OCI-LY3 (cell line): ENCODE measurements around the gene ZPR1.
A peak's percentile ranks its signal among the peaks of the same experiment; 100 is the strongest.

Source experiments
- H2AFZ ChIP-seq: fragments of 200-600, 300-600 bp; shearing (Covaris generic); 2 replicates; pipeline ENCODE4 v1.6.0; 2014; ENCODE audit warnings: antibody characterized with exemption, low read depth, low read length
- H3K27ac ChIP-seq: fragments of 200-600, 300-600 bp; sonication (generic); 2 replicates; pipeline ENCODE4 v1.5.1; 2014; ENCODE audit warnings: mild to moderate bottlenecking, low read length, moderate library complexity, mixed read lengths
- H3K27me3 ChIP-seq: fragments of 200-600, 300-600 bp; sonication (generic); 2 replicates; pipeline ENCODE4 v1.6.1; 2014; ENCODE audit warnings: low read depth, low read length, mixed read lengths
- H3K36me3 ChIP-seq: fragments of 200-600, 300-600 bp; sonication (generic); replicated peaks from 2 replicates; pipeline ENCODE3; 2014; ENCODE audit warnings: low read depth, low read length, mixed read lengths
- H3K4me1 ChIP-seq: fragments of 300-600, 200-600 bp; sonication (generic); 2 replicates; pipeline ENCODE4 v1.6.1; 2014; ENCODE audit warnings: low read length, mixed read lengths
- H3K4me2 ChIP-seq: fragments of 200-600, 300-600 bp; sonication (generic); 2 replicates; pipeline ENCODE4 v1.6.1; 2014; ENCODE audit warnings: low read length, mixed read lengths
- H3K4me3 ChIP-seq: fragments of 300-600, 200-600 bp; sonication (generic); 2 replicates; pipeline ENCODE4 v1.5.1; 2014; ENCODE audit warnings: antibody characterized with exemption, mild to moderate bottlenecking, low read length, moderate library complexity
- H3K79me2 ChIP-seq: fragments of 300-600, 200-600 bp; shearing (Covaris generic); 2 replicates; pipeline ENCODE4 v1.6.1; 2014; ENCODE audit warnings: mild to moderate bottlenecking, low read length, mixed read lengths
- H3K9ac ChIP-seq: fragments of 300-600, 200-600 bp; shearing (Covaris generic); 2 replicates; pipeline ENCODE4 v1.6.0; 2014; ENCODE audit warnings: mild to moderate bottlenecking, low read length, moderate library complexity
- H3K9me3 ChIP-seq: fragments of 200-600, 300-600 bp; shearing (Covaris generic); 2 replicates; pipeline ENCODE4 v1.6.1; 2014; ENCODE audit warnings: low read length, mixed read lengths; ENCODE audit not compliant: insufficient read depth
- H4K20me1 ChIP-seq: fragments of 200-600, 300-600 bp; sonication (generic); 2 replicates; pipeline ENCODE4 v1.6.1; 2016; ENCODE audit warnings: low read length, mixed read lengths; ENCODE audit not compliant: insufficient read depth
- EZH2phosphoT487 ChIP-seq: fragments of 200-600 bp; shearing (Covaris generic); IDR thresholded peaks from 2 replicates; pipeline ENCODE4 v1.6.1; 2018; ENCODE audit warnings: antibody characterized with exemption, mixed run types, low read depth
- TF ChIP-seq, protein P1 (sequence below): fragments of 200-600, 300-600 bp; sonication (generic); IDR thresholded peaks from 2 replicates; pipeline ENCODE4 v1.5.1; 2014; ENCODE audit warnings: antibody characterized with exemption, low read length, low read depth

ZPR1 gene

DNA sequence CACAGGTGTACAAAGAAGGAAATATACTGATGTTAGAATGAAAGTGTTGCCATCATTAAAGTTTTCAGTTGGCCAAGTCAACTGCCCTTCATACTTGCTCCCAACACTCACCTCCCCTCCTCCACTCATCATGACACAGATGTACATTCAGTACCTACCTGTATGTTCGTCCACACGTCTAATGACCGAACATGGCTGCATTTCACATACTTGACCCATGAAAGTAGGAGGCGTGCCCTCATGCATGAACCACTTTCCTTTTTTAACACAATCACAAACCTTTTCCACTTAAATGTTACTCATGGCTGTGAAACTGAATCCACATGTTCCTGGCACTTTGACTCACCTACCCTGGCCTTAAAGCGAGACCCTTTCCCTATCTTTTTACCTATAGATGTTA lies 11.8 kb downstream of the ZPR1 start:
- Histone ChIP-seq H3K27me3 (no peaks in the 10 kb centered on the region), H3K27ac (no peak overlapping the region), H2AFZ (no peak overlapping the region), H4K20me1 (no peaks in the 10 kb centered on the region; the same call in 1 of the 2 replicates), H3K4me2 (no peak overlapping the region), H3K4me3 (no peak overlapping the region), H3K9ac (no peak overlapping the region), H3K79me2 (peaks cover 18% of the 10 kb centered on the region), H3K4me1 (peaks cover 20% of the 10 kb centered on the region), H3K36me3 (peaks cover 36% of the 10 kb centered on the region), H3K9me3 (no peaks in the 10 kb centered on the region)
- TF ChIP-seq EZH2phosphoT487: no peak
- TF ChIP-seq, protein P1, sequence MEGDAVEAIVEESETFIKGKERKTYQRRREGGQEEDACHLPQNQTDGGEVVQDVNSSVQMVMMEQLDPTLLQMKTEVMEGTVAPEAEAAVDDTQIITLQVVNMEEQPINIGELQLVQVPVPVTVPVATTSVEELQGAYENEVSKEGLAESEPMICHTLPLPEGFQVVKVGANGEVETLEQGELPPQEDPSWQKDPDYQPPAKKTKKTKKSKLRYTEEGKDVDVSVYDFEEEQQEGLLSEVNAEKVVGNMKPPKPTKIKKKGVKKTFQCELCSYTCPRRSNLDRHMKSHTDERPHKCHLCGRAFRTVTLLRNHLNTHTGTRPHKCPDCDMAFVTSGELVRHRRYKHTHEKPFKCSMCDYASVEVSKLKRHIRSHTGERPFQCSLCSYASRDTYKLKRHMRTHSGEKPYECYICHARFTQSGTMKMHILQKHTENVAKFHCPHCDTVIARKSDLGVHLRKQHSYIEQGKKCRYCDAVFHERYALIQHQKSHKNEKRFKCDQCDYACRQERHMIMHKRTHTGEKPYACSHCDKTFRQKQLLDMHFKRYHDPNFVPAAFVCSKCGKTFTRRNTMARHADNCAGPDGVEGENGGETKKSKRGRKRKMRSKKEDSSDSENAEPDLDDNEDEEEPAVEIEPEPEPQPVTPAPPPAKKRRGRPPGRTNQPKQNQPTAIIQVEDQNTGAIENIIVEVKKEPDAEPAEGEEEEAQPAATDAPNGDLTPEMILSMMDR: no peak

DNA sequence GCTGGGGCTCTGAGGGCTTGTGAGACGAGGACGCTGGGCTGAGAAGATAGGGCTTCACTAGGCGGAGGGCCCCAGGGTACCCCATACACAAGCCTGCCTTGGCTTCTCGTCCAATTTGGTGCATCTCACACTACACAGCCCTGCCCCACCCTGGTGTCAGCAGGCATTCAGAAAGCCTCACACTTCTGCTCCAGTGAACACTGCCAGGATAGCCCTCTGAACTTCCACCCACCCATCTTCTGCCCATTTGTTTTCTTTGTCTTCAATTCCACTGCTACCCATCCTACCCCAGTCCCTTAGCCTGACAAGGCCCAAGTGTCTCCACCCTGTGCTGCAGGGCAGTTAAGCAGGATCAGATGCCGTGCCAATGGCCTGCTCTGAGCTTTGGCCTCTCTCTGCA lies 13.2 kb downstream of the ZPR1 start:
- Histone ChIP-seq H3K9ac (no peak overlapping the region), H3K9me3 (no peaks in the 10 kb centered on the region), H4K20me1 (no peaks in the 10 kb centered on the region; the same call in 1 of the 2 replicates), H3K4me2 (no peak overlapping the region), H3K27me3 (no peaks in the 10 kb centered on the region), H2AFZ (no peak overlapping the region), H3K4me3 (no peak overlapping the region), H3K79me2 (peaks cover 22% of the 10 kb centered on the region), H3K27ac (no peak overlapping the region), H3K4me1 (peaks cover 23% of the 10 kb centered on the region), H3K36me3 (peaks cover 28% of the 10 kb centered on the region)
- TF ChIP-seq, protein P1: no peak
- no peak for TF ChIP-seq EZH2phosphoT487

DNA sequence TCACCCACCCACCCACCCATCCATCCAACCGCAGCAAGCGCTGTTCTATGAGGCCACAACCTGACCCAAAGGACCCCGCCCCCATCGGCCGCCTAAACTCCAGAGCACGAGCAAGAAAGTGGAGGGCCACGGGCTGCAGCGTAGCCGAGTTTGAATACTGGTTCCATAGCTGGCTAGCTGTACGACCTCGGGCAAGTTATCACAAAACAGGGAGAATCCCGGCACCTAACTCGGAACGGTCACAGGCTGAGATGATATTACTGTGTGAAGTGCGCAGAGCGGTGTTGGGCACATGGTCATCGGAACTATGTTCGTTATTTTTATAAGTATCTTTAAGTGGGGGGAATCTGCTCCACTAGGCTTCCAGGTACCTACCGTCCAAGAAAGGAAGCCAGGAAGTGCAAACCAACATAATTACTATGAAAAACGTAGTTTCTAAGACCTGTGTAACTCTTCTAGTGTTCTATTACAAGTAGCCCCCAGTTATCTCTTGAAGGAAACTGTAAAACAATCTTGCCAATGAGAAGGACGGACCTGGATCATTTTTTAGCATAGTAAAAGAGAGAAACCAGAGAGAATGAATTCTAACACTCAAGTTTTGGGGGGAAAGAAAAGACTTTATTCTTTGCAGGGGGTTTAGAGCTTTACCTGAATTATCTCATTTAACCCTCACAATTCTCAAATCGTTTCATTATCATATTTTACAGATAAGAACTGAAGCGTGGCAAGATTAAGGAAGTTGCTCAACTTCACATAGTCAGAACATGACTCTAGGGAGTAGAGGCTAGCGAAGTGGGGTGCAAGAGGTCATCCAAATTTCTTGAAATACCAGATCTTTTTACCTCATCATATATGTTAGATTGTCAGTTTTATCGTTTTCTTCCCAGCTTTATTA lies 14.4 kb downstream of the ZPR1 start:
- H2AFZ ChIP-seq: peak overlapping the region; percentile 59
- H3K4me3 ChIP-seq: peak overlapping the region; percentile 87
- peak overlapping the region; percentile 97 for H3K4me2 ChIP-seq
- peaks cover 22% of the 10 kb centered on the region for H3K79me2 ChIP-seq
- peaks cover 19% of the 10 kb centered on the region for H3K36me3 ChIP-seq
- H3K9me3 ChIP-seq: no peaks in the 10 kb centered on the region
- peaks cover 23% of the 10 kb centered on the region for H3K4me1 ChIP-seq
- H3K27ac ChIP-seq: peak overlapping the region; percentile 73
- H3K27me3 ChIP-seq: no peaks in the 10 kb centered on the region
- no peaks in the 10 kb centered on the region; the same call in 1 of the 2 replicates for H4K20me1 ChIP-seq
- TF ChIP-seq EZH2phosphoT487: no peak
- TF ChIP-seq, protein P1: no peak
- H3K9ac ChIP-seq: peak overlapping the region; percentile 82

DNA sequence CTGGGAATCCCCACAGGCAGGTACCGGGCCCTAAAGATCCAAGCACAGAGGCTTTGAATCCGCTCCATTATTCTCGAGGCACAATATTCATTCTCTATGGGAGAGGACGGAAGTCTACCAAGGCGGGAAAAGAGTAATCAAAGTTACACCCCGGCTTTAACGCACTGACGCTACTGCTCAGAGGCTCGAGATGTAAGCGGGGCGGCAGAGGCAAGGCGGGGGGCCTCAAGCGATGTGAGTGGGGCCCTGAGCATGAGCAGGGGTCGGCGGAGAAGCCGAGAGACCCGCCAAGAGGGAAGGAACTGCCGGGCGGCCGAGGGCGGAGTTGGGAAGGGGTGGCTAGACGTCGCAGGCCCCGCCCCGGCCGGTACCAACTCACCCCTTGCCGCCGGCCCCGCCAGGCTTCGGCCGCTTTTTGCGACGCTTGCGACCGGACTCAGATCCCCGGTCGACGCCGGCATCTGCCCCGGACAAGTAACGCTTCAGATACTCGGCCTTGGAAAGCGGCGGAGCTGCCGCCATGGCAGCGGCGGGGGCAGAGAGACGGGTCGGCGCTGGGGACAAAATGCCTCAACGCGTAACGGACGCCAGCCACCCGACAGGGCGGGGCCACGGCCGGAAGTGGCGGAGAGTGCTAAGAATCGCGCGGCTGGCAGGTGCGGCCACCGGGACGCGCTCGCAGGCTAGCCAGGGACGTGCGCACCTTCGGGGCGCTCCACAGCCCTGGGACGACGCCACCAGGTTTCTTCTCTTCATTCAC lies 15.2 kb downstream of the ZPR1 start, which contains the start of gene BUD13:
Gene BUD13, minus strand, starts transcription at position 545 of the 760 bp plus-strand sequence. Its CDS starts 23 bp downstream, at position 522.
- Histone ChIP-seq H2AFZ (peak within 1 kb of the TSS; percentile 76), H3K36me3 (peaks cover 11% of the 10 kb centered on the region), H3K9ac (peak within 1 kb of the TSS; percentile 87), H3K27ac (peak within 1 kb of the TSS; percentile 73), H3K9me3 (no peaks in the 10 kb centered on the region), H3K4me3 (peak within 1 kb of the TSS; percentile 87), H3K79me2 (peaks cover 22% of the 10 kb centered on the region), H3K4me2 (peak within 1 kb of the TSS; percentile 97), H3K4me1 (peaks cover 23% of the 10 kb centered on the region), H4K20me1 (no peaks in the 10 kb centered on the region; the same call in 1 of the 2 replicates), H3K27me3 (no peaks in the 10 kb centered on the region)
- TF ChIP-seq, protein P1: no peak
- no peak for TF ChIP-seq EZH2phosphoT487
